Activated CD8-positive, alpha-beta memory T cell treated with anti-CD3 and anti-CD28 coated beads, Interleukin-2, amount 50 U/mL, for 1 hour (primary cell): ENCODE results near the gene SHPK.
A peak's percentile ranks its signal among the peaks of the same experiment; 100 is the strongest.

Experiments
- DNase-seq: peaks from one replicate; pipeline ENCODE4 v3.0.0-alpha.2; 2020; ENCODE audit errors: extremely low read depth

SHPK gene

GRCh38 chr17:3636154-3636907 lies at the start of gene SHPK, which contains the start of gene CTNS:
Gene SHPK (minus strand): TSS chr17:3636250. CDS start chr17:3636219, 31 bp downstream.
Gene CTNS (plus strand): TSS chr17:3636760. CDS start chr17:3640207, 3,447 bp downstream.
- DNase-seq, result peak; percentile 69

GRCh38 chr17:3685174-3685573 lies 49.1 kb upstream of the SHPK start:
- no peak for DNase-seq

- DNase-seq, result no peak
These were observed 47.0 kb upstream of the SHPK start for GRCh38 chr17:3683054-3683511.

GRCh38 chr17:3682033-3682432 lies 46.0 kb upstream of the SHPK start:
- DNase-seq, result no peak

GRCh38 chr17:3681565-3681964 lies 45.5 kb upstream of the SHPK start:
- no peak for DNase-seq

GRCh38 chr17:3681057-3681456 lies 45.0 kb upstream of the SHPK start:
- DNase-seq, result no peak

GRCh38 chr17:3679531-3680126 lies 43.6 kb upstream of the SHPK start:
- no peak for DNase-seq

DNA sequence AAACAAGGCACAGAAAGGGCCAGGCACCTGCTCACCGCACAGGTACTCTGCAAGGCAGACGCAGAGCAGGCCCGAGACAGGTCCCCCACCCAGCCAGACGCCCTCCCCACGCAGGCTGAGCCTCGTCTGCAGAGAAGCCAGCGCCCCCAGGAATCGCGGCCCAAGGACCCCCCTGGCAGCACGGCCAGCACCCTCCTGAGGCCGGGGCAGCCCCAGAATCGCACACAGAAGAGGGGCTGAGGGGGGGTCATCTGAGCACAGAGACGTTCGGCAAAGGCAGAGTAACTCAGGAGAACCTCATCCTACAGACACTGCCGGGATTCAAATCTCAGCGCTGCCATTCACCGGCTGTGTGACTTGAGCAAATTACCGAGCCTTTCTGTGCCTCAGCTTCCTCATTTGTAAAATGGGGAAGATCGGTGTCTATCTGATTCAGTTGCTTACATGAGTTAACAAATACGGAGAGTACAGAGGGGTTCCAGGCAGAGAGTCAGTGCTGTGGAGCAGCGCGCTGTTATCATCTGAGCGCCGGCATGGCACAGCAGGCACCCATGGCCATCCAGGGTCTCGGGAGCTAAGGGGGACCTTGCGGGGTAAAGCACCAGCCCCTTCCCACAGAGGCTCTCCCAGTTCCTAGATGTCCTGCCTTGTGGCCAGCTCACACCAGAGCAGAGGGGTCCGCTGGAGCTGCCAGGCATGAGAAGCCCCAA lies 42.9 kb upstream of the SHPK start:
- DNase-seq, result no peak

DNA sequence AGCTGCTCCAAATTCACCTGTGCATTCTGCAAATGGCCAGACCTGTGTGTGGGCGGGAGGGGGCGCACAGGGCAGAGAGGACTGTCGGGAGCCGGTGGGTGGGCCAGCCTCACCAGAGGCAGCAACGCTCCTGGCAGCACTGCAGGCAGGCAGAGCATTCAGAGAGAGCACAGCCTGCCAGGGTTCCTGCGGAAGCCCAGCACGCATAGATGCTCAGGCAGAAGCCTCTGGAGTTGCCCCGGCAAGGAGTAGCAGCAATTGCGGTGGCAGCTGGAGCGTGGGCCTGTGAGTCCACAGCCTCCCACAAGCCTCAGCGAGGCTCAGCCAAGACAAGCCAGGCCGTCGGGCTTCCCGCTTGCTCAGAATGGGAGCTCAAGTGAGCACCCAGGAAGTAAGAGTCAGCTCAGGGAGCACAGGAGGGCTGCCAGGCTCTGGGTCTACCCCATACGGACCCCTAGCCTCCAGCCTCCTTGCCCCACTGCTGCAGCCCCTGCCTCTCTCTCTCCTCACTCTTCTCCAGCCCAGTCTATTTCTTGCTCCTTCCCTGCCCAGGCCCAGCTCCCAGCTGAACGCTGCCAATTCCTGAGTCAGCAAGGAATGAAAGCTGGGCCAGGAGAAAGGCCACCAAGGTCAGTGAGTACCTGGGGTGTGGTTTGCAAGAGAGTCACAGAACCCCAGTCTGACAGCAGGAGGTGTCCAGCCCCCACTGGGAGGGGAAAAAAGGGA lies 42.2 kb upstream of the SHPK start:
- DNase-seq, result no peak

GRCh38 chr17:3675886-3676285 lies 39.8 kb upstream of the SHPK start:
- no peak for DNase-seq

DNA sequence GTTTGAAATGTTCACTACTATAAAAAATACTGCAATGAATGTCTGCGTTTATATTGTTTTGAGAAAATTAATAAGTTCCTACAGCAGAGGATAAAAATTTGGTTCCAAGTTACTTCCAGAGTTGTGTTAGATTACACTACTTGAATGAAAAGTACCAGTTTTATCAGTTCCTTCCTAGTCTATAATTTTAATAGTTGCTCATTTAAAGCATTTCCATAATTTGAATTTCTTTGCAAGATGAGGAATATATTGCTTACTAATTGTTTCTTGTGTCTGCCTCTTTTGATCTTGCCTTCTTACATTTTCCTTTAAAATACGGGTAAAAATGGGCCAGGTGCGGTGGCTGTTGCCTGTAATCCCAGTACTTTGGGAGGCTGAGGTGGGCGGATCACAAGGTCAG lies 36.5 kb upstream of the SHPK start:
- no peak for DNase-seq

DNA sequence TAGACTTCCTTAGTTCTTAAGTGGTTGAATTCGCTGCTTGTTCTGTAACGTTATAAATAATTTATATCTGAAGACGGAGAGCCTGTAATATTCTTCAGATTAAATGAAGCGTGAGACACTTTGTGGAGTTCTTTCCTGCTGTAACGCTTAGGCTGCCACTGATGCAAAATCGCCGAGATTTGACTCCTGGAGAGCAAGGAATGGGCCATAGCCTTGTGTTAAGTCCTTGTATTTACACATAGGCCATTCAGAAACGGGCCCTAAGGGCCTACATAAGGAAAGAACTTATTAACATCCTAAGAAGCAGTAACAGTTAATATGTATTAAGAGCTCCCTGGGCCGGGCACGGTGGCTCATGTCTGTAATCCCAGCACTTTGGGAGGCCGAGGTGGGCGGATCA lies 33.5 kb upstream of the SHPK start:
- no peak for DNase-seq

- no peak for DNase-seq
These were observed 33.0 kb upstream of the SHPK start for GRCh38 chr17:3669085-3669347.

DNA sequence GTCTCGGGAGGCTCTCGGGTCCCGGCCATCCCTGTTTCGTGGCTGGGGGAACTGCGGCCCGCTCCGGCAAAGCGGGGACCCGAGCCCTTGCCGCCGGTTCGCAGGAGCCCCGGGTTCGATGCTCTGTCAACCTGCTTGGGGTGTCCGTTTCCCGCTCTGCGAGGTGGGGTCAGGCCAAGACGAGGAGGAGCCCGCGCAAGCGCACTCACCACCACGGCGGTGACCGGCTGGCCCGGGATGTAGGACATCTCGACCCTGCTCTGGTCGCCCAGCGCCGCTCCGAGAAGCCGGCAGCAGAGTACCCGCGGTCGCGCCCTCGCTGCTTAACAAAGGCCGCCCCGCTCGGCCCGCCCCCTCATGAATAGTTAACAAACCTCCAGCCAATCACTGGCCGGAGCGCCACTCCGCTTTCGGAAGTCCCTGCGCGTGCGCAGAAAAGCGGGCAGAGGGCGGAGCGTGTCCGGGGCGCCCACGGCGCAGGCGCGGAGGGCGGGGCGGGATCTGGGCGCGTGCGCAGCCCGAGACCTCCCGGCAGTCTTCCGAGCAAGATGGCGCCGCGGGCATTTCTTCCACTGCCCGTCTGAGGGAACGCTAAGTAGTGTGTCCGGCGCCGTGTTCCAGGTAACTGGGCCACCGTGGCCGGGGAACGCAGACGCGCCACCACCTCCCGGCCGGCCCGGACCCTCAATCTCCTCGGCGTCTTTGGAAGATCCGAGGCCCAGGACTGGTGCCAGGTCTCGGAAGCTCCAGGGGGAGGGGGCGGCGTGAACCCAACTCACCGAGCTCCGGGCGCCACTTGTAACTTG lies 32.4 kb upstream of the SHPK start, which contains the start of the genes EMC6 and TAX1BP3:
EMC6 (plus strand) TSS at position 534 of the 806 bp plus-strand sequence. CDS start 335 bp downstream, outside the sequence.
TAX1BP3 (minus strand) TSS at position 300 of the 806 bp plus-strand sequence; CDS start at position 248, 52 bp downstream.
- DNase-seq, result peak; percentile 95

GRCh38 chr17:3667366-3668278 lies 31.6 kb upstream of the SHPK start:
- no peak for DNase-seq

DNA sequence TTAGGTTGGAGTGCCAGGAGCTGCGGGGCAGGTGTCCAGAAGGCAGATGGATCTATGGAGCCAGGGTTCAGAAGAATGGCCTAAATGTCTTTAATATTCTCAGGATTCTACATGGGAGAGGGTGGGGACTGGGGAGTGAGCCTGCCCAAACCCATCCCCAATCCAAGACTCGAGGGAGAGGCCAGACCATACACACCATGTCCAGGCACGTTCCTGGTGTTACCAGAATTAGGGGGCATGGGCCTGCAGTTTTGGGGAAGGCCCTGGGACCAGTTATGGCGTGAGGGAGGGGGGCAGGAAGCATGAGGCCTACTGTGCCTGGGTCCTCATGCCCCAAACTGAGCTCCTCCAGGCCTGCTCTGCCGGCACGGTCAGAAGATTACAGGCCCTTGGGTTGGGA lies 30.5 kb upstream of the SHPK start:
- DNase-seq, result no peak

DNA sequence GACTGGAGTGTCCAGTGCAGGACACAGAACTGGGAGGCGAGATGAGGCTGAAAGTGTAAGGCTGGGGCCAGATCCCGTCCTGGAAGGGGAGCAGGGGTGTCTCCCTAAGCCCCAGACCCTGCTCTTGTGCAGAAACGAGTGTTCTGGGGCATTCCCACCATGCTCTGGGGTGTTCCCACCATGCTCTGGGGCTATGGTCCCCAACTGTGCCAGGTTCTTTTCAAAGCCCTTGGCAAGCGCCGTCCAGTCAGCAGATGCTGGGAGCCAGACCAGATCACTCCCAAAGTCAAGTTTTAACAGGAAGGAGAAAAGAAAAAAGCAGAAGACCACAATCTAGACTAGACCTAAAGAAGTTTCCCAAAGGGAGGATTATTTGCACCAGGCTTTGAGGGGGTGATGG lies 29.8 kb upstream of the SHPK start:
- DNase-seq, result no peak

DNA sequence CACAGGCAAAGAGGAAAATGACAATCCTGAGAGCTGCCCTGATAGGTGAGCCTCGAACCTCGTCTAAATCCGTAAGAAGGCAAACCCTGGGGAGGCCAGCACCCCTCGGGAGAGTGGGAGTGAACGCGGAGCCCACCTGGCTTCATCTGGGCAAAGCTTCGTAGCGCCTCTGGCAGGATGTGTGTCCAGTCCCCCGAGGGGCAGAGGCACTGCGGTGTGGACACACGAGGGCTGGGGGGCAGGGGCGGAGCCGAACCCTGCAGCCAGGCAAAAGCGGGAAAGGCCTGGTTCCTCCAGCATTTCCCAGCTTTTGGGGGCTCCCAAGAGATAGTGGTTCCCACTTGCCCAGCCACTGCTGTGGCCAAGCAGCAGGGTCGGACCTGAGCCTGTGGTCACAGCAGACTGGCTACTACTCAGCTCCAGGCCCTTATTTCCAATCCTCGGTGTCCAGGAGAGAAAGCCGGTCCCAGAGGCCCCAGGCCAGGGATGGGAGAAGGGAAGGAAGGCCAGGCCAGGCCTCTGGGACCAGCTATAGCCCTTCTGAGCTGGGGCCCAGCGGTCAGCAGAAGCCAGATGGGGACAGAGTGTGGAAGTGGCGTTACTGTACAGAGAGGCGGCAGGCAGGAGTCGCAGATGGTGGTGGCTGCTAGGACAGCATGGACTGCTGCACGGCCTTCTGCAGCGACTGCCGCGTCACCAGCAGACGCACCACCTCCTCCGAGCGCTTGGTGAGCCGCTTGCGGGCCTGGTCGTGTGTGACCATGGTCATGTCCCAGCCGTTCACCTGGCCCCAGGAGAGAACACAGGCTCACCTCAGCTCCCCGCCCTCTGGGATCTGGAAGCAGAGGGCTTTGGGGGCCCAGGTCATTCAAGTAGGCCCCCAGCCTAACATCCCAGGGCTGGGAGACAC lies 27.3 kb upstream of the SHPK start:
- no peak for DNase-seq

DNA sequence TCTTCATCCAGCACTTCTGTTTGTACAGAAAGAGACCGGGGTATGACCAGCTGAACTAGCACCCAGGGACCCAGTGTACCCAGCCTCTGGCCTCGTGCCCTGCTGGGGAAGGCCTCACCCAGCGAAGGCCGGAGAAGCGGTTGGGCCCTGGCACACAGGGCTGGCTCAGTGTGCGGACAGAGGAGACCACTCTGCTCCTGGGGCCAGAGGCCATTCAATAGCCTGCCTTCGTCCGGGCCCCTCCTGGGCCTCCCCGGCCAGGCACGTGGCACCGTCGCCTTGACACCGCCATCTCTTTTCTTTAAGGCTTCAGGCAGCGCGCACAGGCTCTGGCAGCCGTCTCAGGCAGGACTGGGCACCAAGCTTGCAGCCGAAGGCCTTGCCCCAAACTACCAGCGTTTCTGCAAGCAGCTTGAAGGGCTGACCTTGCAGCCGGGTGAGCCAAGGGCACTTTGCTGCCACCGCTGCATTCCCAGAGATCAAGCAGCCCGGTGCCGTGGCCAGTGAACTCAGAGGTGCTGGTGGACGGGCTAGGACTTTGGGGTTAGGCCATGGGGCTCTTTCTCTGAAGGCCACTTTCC lies 24.4 kb upstream of the SHPK start:
- no peak for DNase-seq
